A204.1 (cell line): ENCODE measurements around the gene MYOT.

Source experiments
- FAIRE-seq: peaks from 2 replicates; lab custom pipeline; 2012; peaks lifted over from hg19 to GRCh38; lab: Jason Lieb, UNC

The MYOT gene

GRCh38 chr5:137902408-137903133, 34.9 kb downstream of the MYOT start:
- FAIRE-seq, result no peak

GRCh38 chr5:137914758-137915157, 47.1 kb downstream of the MYOT start:
- peak; percentile 3 for FAIRE-seq

- FAIRE-seq, result no peak
Measured at GRCh38 chr5:137916923-137917322, 49.3 kb downstream of the MYOT start.

GRCh38 chr5:137921931-137922330, 54.3 kb downstream of the MYOT start:
- no peak for FAIRE-seq

- no peak for FAIRE-seq
Measured at GRCh38 chr5:137923856-137924255, 56.2 kb downstream of the MYOT start.

GRCh38 chr5:137932800-137933199, 65.1 kb downstream of the MYOT start:
- no peak for FAIRE-seq

- FAIRE-seq, result no peak
Measured at GRCh38 chr5:137933491-137933911, 65.8 kb downstream of the MYOT start.

GRCh38 chr5:137935190-137935589, 67.5 kb downstream of the MYOT start:
- FAIRE-seq, result no peak

GRCh38 chr5:137935694-137936093, 68.0 kb downstream of the MYOT start:
- no peak for FAIRE-seq
